ENCODE results near the gene REXO4.

The REXO4 gene

DNA sequence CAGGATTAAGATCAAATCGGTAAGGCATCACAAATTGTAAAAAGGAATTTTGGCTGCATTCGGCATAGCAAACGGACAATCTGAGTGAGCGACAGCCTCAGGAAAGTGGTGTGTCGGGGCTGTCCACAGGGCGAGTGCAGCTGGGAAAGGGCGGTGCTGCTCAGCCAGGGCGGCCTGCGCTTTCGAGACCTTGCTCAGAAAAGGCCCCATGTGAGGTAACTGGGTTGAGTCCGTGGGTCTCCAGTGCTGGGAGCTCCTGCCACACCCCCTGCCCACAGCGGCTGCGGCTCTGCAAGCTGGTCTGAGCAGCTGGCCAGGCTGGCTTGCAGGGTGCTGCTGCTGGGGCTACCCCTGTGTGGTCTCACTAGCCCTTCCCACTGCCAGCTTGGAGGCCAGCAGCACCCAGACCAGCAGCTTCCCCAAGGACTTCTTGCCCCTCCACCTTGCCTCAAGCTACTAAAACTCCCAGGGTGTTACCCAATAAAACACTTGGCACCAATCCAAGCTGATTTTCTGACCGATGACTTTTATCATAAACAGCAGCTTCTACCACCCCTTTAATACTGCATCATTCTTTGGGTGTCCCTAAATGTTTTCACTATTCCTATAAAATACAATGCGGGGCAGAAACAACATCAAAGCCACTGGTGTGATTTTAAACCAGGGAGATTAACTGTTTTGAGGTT, 55.3 kb downstream of the REXO4 start:
- no peak for TF ChIP-seq JUND (IDR thresholded peaks at IDR 0.05; ENCODE audit: low read depth)
- DNase-seq (ENCODE audit: low read depth in 1 of 2, low spot score in 1 of 2), result no peak
- in situ Hi-C loops (cut with HindIII; ENCODE audit: low pct_unique_long_range_greater_than_20kb, low sequenced_read_pairs), result no loop called here

GRCh38 chr9:133361507-133362092, 56.2 kb downstream of the REXO4 start:
- no peak for TF ChIP-seq JUND (IDR thresholded peaks at IDR 0.05; ENCODE audit: low read depth)
- in situ Hi-C loops (cut with HindIII; ENCODE audit: low pct_unique_long_range_greater_than_20kb, low sequenced_read_pairs), result no loop called here
- DNase-seq (ENCODE audit: low read depth in 1 of 2, low spot score in 1 of 2), result no peak

DNA sequence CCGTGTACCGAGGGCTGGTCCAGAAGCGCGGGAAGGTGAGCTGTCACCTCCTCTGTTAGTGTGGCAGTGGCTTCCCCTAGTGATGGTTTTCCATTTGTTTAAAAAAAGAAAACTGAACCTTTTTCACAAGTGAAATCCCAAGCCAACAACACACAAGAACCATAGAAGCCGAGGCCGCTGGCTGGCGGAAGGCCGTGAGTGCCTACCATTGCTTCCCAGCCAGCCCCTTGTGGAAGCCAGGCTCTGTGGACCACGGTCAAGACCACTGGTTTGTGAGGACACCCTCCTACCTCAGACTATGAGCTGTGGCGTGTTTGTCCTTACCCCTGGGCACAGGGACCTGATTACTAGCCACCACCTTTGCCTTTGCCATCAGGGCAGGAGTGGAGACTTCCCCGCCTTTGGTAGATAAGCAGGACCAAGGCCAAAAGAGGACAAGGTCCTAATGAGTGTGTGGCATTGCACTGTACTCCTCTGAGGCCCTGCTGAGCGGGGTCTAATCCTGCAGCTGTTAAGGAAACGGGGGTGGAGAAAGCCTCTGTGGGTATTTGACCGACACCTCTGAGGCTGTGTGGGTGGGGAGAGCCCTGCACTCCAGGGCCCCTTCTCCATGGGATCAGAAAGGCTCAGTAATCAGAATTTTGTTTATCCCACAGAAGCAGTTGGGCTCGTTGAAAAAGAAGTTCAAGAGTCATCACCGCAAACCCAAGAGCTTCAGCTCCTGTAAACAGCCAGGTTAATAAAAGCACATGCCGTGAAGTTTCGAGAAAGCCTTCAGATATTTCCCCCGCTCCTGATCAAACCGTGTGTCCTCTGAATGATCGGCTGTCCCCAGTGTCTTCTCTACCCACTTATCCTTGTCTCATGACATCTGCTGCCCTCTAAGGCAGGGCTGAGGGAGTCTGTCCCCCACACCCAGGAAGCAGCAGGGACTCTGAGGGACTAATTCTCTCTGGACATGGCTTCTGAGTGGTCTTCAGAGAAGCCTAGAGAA, 57.1 kb downstream of the REXO4 start:
- no peak for TF ChIP-seq JUND (IDR thresholded peaks at IDR 0.05; ENCODE audit: low read depth)
- in situ Hi-C loops (cut with HindIII; ENCODE audit: low pct_unique_long_range_greater_than_20kb, low sequenced_read_pairs), result no loop called here

GRCh38 chr9:133359399-133360175, 58.2 kb downstream of the REXO4 start:
- TF ChIP-seq JUND (IDR thresholded peaks at IDR 0.05; ENCODE audit: low read depth), result no peak
- in situ Hi-C loops (cut with HindIII; ENCODE audit: low pct_unique_long_range_greater_than_20kb, low sequenced_read_pairs), result no loop called here
- no peak for DNase-seq (ENCODE audit: low read depth in 1 of 2, low spot score in 1 of 2)

More for the DNA sequence above, 57.1 kb downstream of the REXO4 start:
- no peak for DNase-seq (ENCODE audit: low read depth in 1 of 2, low spot score in 1 of 2)

DNA sequence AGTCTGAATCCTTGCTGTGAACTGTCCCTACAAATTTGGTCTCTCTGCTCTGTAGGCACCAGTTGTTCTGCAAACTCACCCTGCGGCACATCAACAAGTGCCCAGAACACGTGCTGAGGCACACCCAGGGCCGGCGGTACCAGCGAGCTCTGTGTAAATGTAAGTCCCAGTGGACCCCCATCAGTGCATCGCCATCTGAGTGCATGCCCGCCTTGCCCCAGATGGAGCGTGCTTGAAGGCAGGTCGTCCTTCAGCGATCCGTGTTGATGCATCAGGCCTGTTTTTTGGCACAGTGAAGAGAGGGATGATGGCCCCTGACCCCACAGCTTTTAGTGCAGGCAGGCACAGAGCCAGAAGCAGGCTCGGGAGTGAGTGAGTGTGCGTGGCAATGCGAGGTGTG, 60.2 kb downstream of the REXO4 start:
- in situ Hi-C loops (cut with HindIII; ENCODE audit: low pct_unique_long_range_greater_than_20kb, low sequenced_read_pairs), result no loop called here
- TF ChIP-seq JUND (IDR thresholded peaks at IDR 0.05; ENCODE audit: low read depth), result no peak
- DNase-seq (ENCODE audit: low read depth in 1 of 2, low spot score in 1 of 2), result no peak

- TF ChIP-seq JUND (IDR thresholded peaks at IDR 0.05; ENCODE audit: low read depth), result no peak
- in situ Hi-C loops (cut with HindIII; ENCODE audit: low pct_unique_long_range_greater_than_20kb, low sequenced_read_pairs), result no loop called here
- peak; percentile 91 to 92 for DNase-seq (ENCODE audit: low read depth in 1 of 2, low spot score in 1 of 2)
These were observed 61.3 kb downstream of the REXO4 start, which contains the start of the genes SURF1 and SURF2 for GRCh38 chr9:133356391-133357091. TSS of gene SURF1 (minus strand) at chr9:133356487. CDS start at chr9:133356453, 34 bp downstream. TSS of gene SURF2 (plus strand) at chr9:133356550. CDS start at chr9:133356593, 43 bp downstream.
